ENCODE results near the gene CAMSAP2. TPM values are rescaled to one million over a fixed set of nuclear protein-coding genes. Genes with fewer than 3 reads are reported as not detected.

The CAMSAP2 gene
- total RNA-seq, 1 donor from 2014 or later = 39.5 TPM

DNA sequence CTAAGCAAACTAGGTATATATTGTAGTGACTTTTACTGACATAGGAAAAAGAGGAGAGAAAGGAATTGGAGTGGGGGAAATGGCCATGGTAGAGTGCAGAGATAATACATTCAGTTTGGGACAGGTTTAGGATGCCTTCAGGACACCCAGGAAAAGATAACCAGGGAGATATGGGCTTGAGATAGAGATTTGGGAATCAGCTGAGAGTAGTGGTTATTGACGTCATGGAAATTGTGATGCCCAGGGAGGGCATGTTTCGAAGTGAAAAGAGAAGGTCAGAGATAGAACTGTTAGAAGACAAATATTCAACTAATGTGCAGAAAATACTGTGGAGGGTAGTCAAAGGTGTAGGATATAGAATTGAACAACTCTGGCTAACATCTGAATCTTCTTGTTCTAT lies 40.6 kb downstream of the CAMSAP2 start:
- H3K4me3 Mint-ChIP-seq (ENCODE audit: unreplicated experiment) = no peak overlapping the region

DNA sequence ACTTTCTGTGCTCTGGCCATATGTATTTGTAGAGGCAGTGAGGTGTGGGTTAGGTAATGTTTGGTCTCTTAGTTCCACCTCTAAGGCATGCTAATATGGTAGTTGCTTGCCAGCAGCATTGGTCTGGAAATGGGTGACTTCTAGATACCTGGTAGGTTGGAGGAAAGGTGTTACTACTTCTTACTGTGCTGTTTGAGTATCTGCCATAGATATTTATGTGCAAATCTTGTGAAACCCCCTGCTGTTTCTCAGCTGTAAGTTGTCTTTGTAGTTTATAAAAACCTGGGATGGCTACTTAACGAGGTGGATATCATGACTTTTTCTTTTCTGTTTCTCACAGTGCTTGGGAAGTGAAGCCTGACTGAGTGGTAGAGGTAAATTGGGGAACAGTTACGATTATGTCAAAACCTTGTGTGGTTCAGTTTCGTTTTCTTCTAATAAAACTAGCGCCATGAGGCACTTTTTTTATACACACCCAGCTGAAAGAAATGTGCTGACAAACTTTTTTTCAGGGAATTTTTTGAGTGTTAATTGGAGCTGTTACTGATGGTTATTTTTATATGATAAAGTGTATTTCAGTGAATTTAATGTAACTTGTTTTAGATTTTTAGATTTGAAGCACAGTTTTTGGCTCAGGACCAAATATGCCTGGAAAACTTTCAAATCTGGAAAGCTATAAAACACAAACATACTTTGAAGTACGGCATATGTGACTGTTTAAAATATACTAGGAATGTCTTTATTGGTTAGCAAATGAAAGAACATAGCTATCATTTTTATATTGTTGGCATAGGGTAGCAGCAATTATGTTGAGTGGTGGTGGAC lies 42.1 kb downstream of the CAMSAP2 start:
- no peaks in the 10 kb centered on the region for H3K9me3 Mint-ChIP-seq (ENCODE audit: unreplicated experiment)
- H3K36me3 Mint-ChIP-seq (ENCODE audit: low read depth, unreplicated experiment) = peaks cover 21% of the 10 kb centered on the region
- H3K27ac Mint-ChIP-seq (ENCODE audit: unreplicated experiment) = no peak overlapping the region
- DNase-seq (ENCODE audit: low spot score) = no peak
- TF ChIP-seq, protein P1, sequence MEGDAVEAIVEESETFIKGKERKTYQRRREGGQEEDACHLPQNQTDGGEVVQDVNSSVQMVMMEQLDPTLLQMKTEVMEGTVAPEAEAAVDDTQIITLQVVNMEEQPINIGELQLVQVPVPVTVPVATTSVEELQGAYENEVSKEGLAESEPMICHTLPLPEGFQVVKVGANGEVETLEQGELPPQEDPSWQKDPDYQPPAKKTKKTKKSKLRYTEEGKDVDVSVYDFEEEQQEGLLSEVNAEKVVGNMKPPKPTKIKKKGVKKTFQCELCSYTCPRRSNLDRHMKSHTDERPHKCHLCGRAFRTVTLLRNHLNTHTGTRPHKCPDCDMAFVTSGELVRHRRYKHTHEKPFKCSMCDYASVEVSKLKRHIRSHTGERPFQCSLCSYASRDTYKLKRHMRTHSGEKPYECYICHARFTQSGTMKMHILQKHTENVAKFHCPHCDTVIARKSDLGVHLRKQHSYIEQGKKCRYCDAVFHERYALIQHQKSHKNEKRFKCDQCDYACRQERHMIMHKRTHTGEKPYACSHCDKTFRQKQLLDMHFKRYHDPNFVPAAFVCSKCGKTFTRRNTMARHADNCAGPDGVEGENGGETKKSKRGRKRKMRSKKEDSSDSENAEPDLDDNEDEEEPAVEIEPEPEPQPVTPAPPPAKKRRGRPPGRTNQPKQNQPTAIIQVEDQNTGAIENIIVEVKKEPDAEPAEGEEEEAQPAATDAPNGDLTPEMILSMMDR (IDR thresholded peaks at IDR 0.05; ENCODE audit: unreplicated experiment) = no peak
- H3K4me3 Mint-ChIP-seq (ENCODE audit: unreplicated experiment) = no peak overlapping the region
- peaks cover 11% of the 10 kb centered on the region for H3K4me1 Mint-ChIP-seq (ENCODE audit: unreplicated experiment)
- no peaks in the 10 kb centered on the region for H3K27me3 Mint-ChIP-seq (ENCODE audit: unreplicated experiment)

More for the DNA sequence above, 40.6 kb downstream of the CAMSAP2 start:
- H3K27ac Mint-ChIP-seq (ENCODE audit: unreplicated experiment) = no peak overlapping the region
- no peaks in the 10 kb centered on the region for H3K9me3 Mint-ChIP-seq (ENCODE audit: unreplicated experiment)
- H3K36me3 Mint-ChIP-seq (ENCODE audit: low read depth, unreplicated experiment) = peaks cover 21% of the 10 kb centered on the region
- peaks cover 21% of the 10 kb centered on the region for H3K4me1 Mint-ChIP-seq (ENCODE audit: unreplicated experiment)
- no peak for DNase-seq (ENCODE audit: low spot score)
- TF ChIP-seq, protein P1 (IDR thresholded peaks at IDR 0.05; ENCODE audit: unreplicated experiment) = no peak
- no peaks in the 10 kb centered on the region for H3K27me3 Mint-ChIP-seq (ENCODE audit: unreplicated experiment)

DNA sequence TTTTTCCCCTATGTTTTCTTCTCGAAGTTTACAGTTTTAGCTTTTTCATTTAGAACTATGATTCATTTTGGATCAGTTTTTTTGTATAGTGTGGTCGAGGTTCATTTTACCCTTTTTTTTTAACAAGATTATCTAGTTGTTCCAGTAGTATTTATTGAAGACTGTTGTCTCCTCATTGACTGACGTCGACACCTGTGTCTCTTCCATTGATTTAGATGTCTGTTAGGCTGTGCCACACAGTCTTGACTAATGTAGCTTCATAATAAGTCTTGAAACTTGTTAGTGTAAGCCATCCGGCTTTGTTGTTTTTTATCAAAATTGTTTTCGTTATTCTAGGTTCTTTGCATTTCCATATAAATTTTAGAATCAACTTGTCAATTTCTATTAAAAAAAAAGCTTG lies 45.2 kb downstream of the CAMSAP2 start:
- H3K4me1 Mint-ChIP-seq (ENCODE audit: unreplicated experiment) = no peaks in the 10 kb centered on the region
- TF ChIP-seq, protein P1 (IDR thresholded peaks at IDR 0.05; ENCODE audit: unreplicated experiment) = no peak
- H3K27me3 Mint-ChIP-seq (ENCODE audit: unreplicated experiment) = no peaks in the 10 kb centered on the region
- DNase-seq (ENCODE audit: low spot score) = no peak
- H3K4me3 Mint-ChIP-seq (ENCODE audit: unreplicated experiment) = no peak overlapping the region
- H3K9me3 Mint-ChIP-seq (ENCODE audit: unreplicated experiment) = no peaks in the 10 kb centered on the region
- H3K27ac Mint-ChIP-seq (ENCODE audit: unreplicated experiment) = no peak overlapping the region
- peaks cover 21% of the 10 kb centered on the region for H3K36me3 Mint-ChIP-seq (ENCODE audit: low read depth, unreplicated experiment)

DNA sequence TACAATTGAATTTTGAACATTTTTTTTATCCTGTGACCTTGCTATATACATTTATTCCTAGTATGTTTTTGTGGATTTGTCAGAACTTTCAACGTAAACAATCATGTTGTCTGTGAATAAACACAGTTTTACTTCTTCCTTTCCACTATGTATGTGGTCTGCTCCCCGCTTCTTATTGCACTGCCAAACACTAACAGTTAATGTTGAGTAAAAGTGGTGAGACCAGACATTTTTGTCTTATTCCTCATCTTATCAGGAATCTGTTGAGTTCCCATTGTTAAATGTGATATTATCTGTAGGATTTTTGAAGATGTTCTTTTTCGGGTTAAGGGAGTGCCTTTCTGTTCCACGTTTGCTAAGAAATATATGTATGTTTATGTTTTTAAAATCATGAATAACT lies 45.9 kb downstream of the CAMSAP2 start:
- TF ChIP-seq, protein P1 (IDR thresholded peaks at IDR 0.05; ENCODE audit: unreplicated experiment) = no peak
- Mint-ChIP-seq H3K36me3 (ENCODE audit: low read depth, unreplicated experiment) (peaks cover 21% of the 10 kb centered on the region), H3K9me3 (ENCODE audit: unreplicated experiment) (no peaks in the 10 kb centered on the region), H3K4me3 (ENCODE audit: unreplicated experiment) (no peak overlapping the region), H3K27ac (ENCODE audit: unreplicated experiment) (no peak overlapping the region), H3K27me3 (ENCODE audit: unreplicated experiment) (no peaks in the 10 kb centered on the region), H3K4me1 (ENCODE audit: unreplicated experiment) (no peaks in the 10 kb centered on the region)
- DNase-seq (ENCODE audit: low spot score) = no peak

- DNase-seq (ENCODE audit: low spot score) = no peak
- no peak overlapping the region for H3K27ac Mint-ChIP-seq (ENCODE audit: unreplicated experiment)
- H3K4me3 Mint-ChIP-seq (ENCODE audit: unreplicated experiment) = no peak overlapping the region
- H3K4me1 Mint-ChIP-seq (ENCODE audit: unreplicated experiment) = peaks cover 2% of the 10 kb centered on the region
- TF ChIP-seq, protein P1 (IDR thresholded peaks at IDR 0.05; ENCODE audit: unreplicated experiment) = no peak
- no peaks in the 10 kb centered on the region for H3K9me3 Mint-ChIP-seq (ENCODE audit: unreplicated experiment)
- no peaks in the 10 kb centered on the region for H3K27me3 Mint-ChIP-seq (ENCODE audit: unreplicated experiment)
- peaks cover 24% of the 10 kb centered on the region for H3K36me3 Mint-ChIP-seq (ENCODE audit: low read depth, unreplicated experiment)
These were observed 48.1 kb downstream of the CAMSAP2 start for GRCh38 chr1:200786788-200787187.

Data from endothelial cell (in vitro differentiated cells).